ENCODE results near the gene STPG1.

- TF ChIP-seq CTCF (IDR thresholded peaks at IDR 0.05; ENCODE audit: poor library complexity, severe bottlenecking) = no peak
- TF ChIP-seq POLR2AphosphoS5 (IDR thresholded peaks at IDR 0.05) = no peak
- TF ChIP-seq RAD21 (conservative IDR thresholded peaks at IDR 0.05) = no peak
- no peak for TF ChIP-seq EP300 (conservative IDR thresholded peaks at IDR 0.05; ENCODE audit: poor library complexity, severe bottlenecking)
- no peak for TF ChIP-seq REST (IDR thresholded peaks at IDR 0.05; ENCODE audit: borderline replicate concordance)
- TF ChIP-seq EZH2 (IDR thresholded peaks at IDR 0.05; ENCODE audit: borderline replicate concordance, insufficient read depth, low read length, poor library complexity, severe bottlenecking) = no peak
These were observed 7.0 kb upstream of the STPG1 start for GRCh38 chr1:24420547-24420946.

All from neural cell (in vitro differentiated cells).